Erythroblast (primary cell): ENCODE data around the gene SURF4.

Experiments used
- GATA1 ChIP-seq: IDR thresholded peaks from 2 replicates; pipeline ENCODE4 v1.6.1; 2011; ENCODE audit warnings: low read depth, mild to moderate bottlenecking, control low read depth, low read length, moderate library complexity
- POLR2A ChIP-seq: IDR thresholded peaks from 2 replicates; pipeline ENCODE4 v1.6.1; 2011; ENCODE audit warnings: mild to moderate bottlenecking, low read length

DNA sequence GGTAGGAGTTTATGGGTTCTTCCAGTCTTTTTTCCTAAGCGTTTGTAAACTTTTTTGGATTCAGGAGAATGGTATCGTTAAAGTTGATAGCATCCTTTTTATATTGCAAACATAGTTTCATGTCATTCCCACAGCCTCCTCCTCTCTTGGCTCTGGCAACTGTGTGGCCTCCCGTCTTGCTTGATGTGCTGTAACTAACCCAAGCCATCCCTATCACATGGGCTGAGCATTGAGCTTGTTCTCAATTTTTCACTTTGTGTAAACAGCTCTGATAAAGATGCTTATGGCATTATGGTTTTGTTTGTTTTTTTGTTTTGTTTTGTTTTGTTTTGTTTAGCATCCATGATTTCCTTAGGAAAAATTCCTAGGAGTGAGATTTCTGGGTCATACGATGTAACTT is 4.9 kb upstream of the SURF4 start:
- TF ChIP-seq POLR2A: no peak
- TF ChIP-seq GATA1: no peak
